ENCODE data around the gene RAB33B. TPM values are rescaled to one million over a fixed set of nuclear protein-coding genes. Genes with fewer than 3 reads are reported as not detected.

The RAB33B gene
- total RNA-seq, 1 experiment from 2014 or later, result 4.5 TPM

- intact Hi-C loops (cut with micrococcal nuclease; ENCODE audit: unreplicated experiment), result no loop called here
- TF ChIP-seq CTCF (IDR thresholded peaks at IDR 0.05) (no peak), POLR2AphosphoS5 (IDR thresholded peaks at IDR 0.05; ENCODE audit: low read depth, low read length) (no peak), TCF7L2 (IDR thresholded peaks at IDR 0.05; ENCODE audit: low read depth, low read length) (no peak), SIN3A (IDR thresholded peaks at IDR 0.05; ENCODE audit: borderline replicate concordance, insufficient read depth, low read depth, low read length) (no peak), REST (IDR thresholded peaks at IDR 0.05; ENCODE audit: insufficient read depth in 1 of 2, low read depth in 2 of 2, low read length in 1 of 2) (no peak)
- ATAC-seq (no peak), DNase-seq (ENCODE audit: low read depth, low spot score) (no peak)
- Histone ChIP-seq H3K9me3 (ENCODE audit: control insufficient read depth, insufficient read depth, low read depth, low read length) (no peaks in the 10 kb centered on the region), H3K27ac (ENCODE audit: low read length) (no peak overlapping the region), H3K4me1 (ENCODE audit: control insufficient read depth, insufficient read depth, low read length) (no peaks in the 10 kb centered on the region), H3K27me3 (ENCODE audit: control insufficient read depth, insufficient read depth, low read length) (no peaks in the 10 kb centered on the region), H3K4me3 (ENCODE audit: low read depth in 2 of 2, low read length in 2 of 2) (no peak overlapping the region), H3K36me3 (ENCODE audit: control insufficient read depth, insufficient read depth, low read length) (no peaks in the 10 kb centered on the region)
- CTCF ChIA-PET, result no interaction called here
- POLR2A ChIA-PET, result no interaction called here
- no TSS peak for BruUV-seq (replicated peaks)
- in situ Hi-C loops (cut with HindIII; ENCODE audit: low pct_unique_long_range_greater_than_20kb, low sequenced_read_pairs), result no loop called here
Measured at GRCh38 chr4:139499186-139499585, 45.3 kb downstream of the RAB33B start.

GRCh38 chr4:139501117-139501516 is 47.2 kb downstream of the RAB33B start:
- no TSS peak for BruUV-seq (replicated peaks)
- no peak overlapping the region for H3K27ac ChIP-seq (ENCODE audit: low read length)
- DNase-seq (ENCODE audit: low read depth, low spot score) (no peak), ATAC-seq (no peak)
- no peaks in the 10 kb centered on the region for H3K4me1 ChIP-seq (ENCODE audit: control insufficient read depth, insufficient read depth, low read length)
- H3K9me3 ChIP-seq (ENCODE audit: control insufficient read depth, insufficient read depth, low read depth, low read length), result no peaks in the 10 kb centered on the region
- H3K36me3 ChIP-seq (ENCODE audit: control insufficient read depth, insufficient read depth, low read length), result no peaks in the 10 kb centered on the region
- ChIA-PET POLR2A (interaction anchor here (0.6 kb wide), 1 partner anchor 13 kb away, joined by 5 read pairs; no protein-coding TSS in a partner anchor), CTCF (no interaction called here)
- no peak for TF ChIP-seq CTCF (IDR thresholded peaks at IDR 0.05)
- no peak for TF ChIP-seq SIN3A (IDR thresholded peaks at IDR 0.05; ENCODE audit: borderline replicate concordance, insufficient read depth, low read depth, low read length)
- no peak for TF ChIP-seq POLR2AphosphoS5 (IDR thresholded peaks at IDR 0.05; ENCODE audit: low read depth, low read length)
- TF ChIP-seq TCF7L2 (IDR thresholded peaks at IDR 0.05; ENCODE audit: low read depth, low read length), result no peak
- TF ChIP-seq REST (IDR thresholded peaks at IDR 0.05; ENCODE audit: insufficient read depth in 1 of 2, low read depth in 2 of 2, low read length in 1 of 2), result no peak
- intact Hi-C loops (cut with micrococcal nuclease; ENCODE audit: unreplicated experiment), result no loop called here
- H3K4me3 ChIP-seq (ENCODE audit: low read depth in 2 of 2, low read length in 2 of 2), result no peak overlapping the region
- in situ Hi-C loops (cut with HindIII; ENCODE audit: low pct_unique_long_range_greater_than_20kb, low sequenced_read_pairs), result no loop called here
- no peaks in the 10 kb centered on the region for H3K27me3 ChIP-seq (ENCODE audit: control insufficient read depth, insufficient read depth, low read length)

Data from Panc1 (cell line).